OCI-LY1 (cell line): ENCODE results near the gene STK4.

Experiments used
- H2AFZ ChIP-seq: fragments of 200-600 bp; sonication (generic), shearing (Covaris generic); 2 replicates; pipeline ENCODE4 v1.6.0; 2014; ENCODE audit warnings: antibody characterized with exemption, mild to moderate bottlenecking, low read length
- H3F3A ChIP-seq: fragments of 200-600 bp; sonication (generic), shearing (Covaris generic); 2 replicates; pipeline ENCODE4 v1.6.0; 2014; ENCODE audit warnings: mild to moderate bottlenecking, antibody characterized with exemption, low read length, moderate library complexity; ENCODE audit not compliant: insufficient read depth
- H3K27ac ChIP-seq: fragments of 200-600 bp; sonication (generic); 2 replicates; pipeline ENCODE4 v1.5.1; 2014; ENCODE audit warnings: low read length, mixed run types, mild to moderate bottlenecking, low read depth; ENCODE audit not compliant: poor library complexity, severe bottlenecking
- H3K27me3 ChIP-seq: fragments of 200-600 bp; sonication (generic); 2 replicates; pipeline ENCODE4 v1.6.0; 2014; ENCODE audit warnings: antibody characterized with exemption, mild to moderate bottlenecking, low read length, moderate library complexity; ENCODE audit not compliant: insufficient read depth
- H3K36me3 ChIP-seq: fragments of 200-600 bp; sonication (generic); 2 replicates; pipeline ENCODE4 v1.6.1; 2014; ENCODE audit warnings: mild to moderate bottlenecking, antibody characterized with exemption, low read length, moderate library complexity, mixed read lengths; ENCODE audit not compliant: insufficient read depth
- H3K4me1 ChIP-seq: fragments of 200-600 bp; sonication (generic); 2 replicates; pipeline ENCODE4 v1.5.1; 2014; ENCODE audit warnings: mild to moderate bottlenecking, low read length, moderate library complexity; ENCODE audit not compliant: insufficient read depth, severe bottlenecking
- H3K4me2 ChIP-seq: fragments of 200-600 bp; sonication (generic), shearing (Covaris generic); 2 replicates; pipeline ENCODE4 v1.6.1; 2014; ENCODE audit warnings: low read length
- H3K4me3 ChIP-seq: fragments of 200-600 bp; sonication (generic); 2 replicates; pipeline ENCODE4 v1.5.1; 2014; ENCODE audit warnings: low read length, low read depth, mild to moderate bottlenecking, mixed read lengths; ENCODE audit not compliant: poor library complexity, severe bottlenecking
- H3K79me2 ChIP-seq: fragments of 200-600 bp; shearing (Covaris generic); 2 replicates; pipeline ENCODE4 v1.6.1; 2016; ENCODE audit warnings: mixed run types, low read length, mixed read lengths; ENCODE audit not compliant: insufficient read depth
- H3K9ac ChIP-seq: fragments of 200-600 bp; sonication (generic), shearing (Covaris generic); 2 replicates; pipeline ENCODE4 v1.6.1; 2014; ENCODE audit warnings: mild to moderate bottlenecking, low read length, mixed read lengths
- H3K9me2 ChIP-seq: fragments of 200-600 bp; sonication (generic), shearing (Covaris generic); 2 replicates; pipeline ENCODE4 v1.6.1; 2014; ENCODE audit warnings: low read depth, mild to moderate bottlenecking, low read length, mixed read lengths
- H3K9me3 ChIP-seq: fragments of 200-600 bp; shearing (Covaris generic); 2 replicates; pipeline ENCODE4 v1.6.1; 2014; ENCODE audit warnings: low read length, mixed read lengths
- H4K20me1 ChIP-seq: fragments of 200-600 bp; sonication (generic), shearing (Covaris generic); 2 replicates; pipeline ENCODE4 v1.6.0; 2016; ENCODE audit warnings: mild to moderate bottlenecking, low read length; ENCODE audit not compliant: insufficient read depth
- CTCF ChIP-seq: fragments of 200-600 bp; sonication (generic), shearing (Covaris generic); IDR thresholded peaks from 2 replicates; pipeline ENCODE4 v1.5.1; 2017; ENCODE audit warnings: mild to moderate bottlenecking, antibody characterized with exemption, low read length, moderate library complexity, mixed read lengths
- EZH2 ChIP-seq: fragments of 200-600 bp; sonication (generic), shearing (Covaris generic); IDR thresholded peaks from 2 replicates; pipeline ENCODE4 v1.8.0; 2017; ENCODE audit warnings: borderline replicate concordance, mixed run types, mild to moderate bottlenecking, antibody characterized with exemption, low read length, moderate library complexity, mixed read lengths

The STK4 gene

GRCh38 chr20:44959082-44959637 is 7.2 kb upstream of the STK4 start:
- Histone ChIP-seq H3K79me2 (peaks cover 26% of the 10 kb centered on the region), H3K9me2 (no peaks in the 10 kb centered on the region), H3K4me1 (peaks cover 46% of the 10 kb centered on the region), H4K20me1 (no peaks in the 10 kb centered on the region), H3K4me3 (peak overlapping the region; percentile 87), H3K27ac (peak overlapping the region; percentile 56), H3K9ac (peak overlapping the region; percentile 82), H2AFZ (no peak overlapping the region), H3K4me2 (peak overlapping the region; percentile 94), H3K27me3 (no peaks in the 10 kb centered on the region), H3K36me3 (peaks cover 39% of the 10 kb centered on the region), H3K9me3 (no peaks in the 10 kb centered on the region), H3F3A (no peaks in the 10 kb centered on the region)
- TF ChIP-seq EZH2 (no peak), CTCF (no peak)

GRCh38 chr20:44959638-44960102 is 6.6 kb upstream of the STK4 start:
- Histone ChIP-seq H3K27me3 (no peaks in the 10 kb centered on the region), H3K36me3 (peaks cover 34% of the 10 kb centered on the region), H3K9me3 (no peaks in the 10 kb centered on the region), H3K9me2 (no peaks in the 10 kb centered on the region), H3K9ac (peak overlapping the region; percentile 82), H3K4me2 (peak overlapping the region; percentile 94), H2AFZ (no peak overlapping the region), H3K27ac (peak overlapping the region; percentile 56), H3K79me2 (peaks cover 26% of the 10 kb centered on the region), H3K4me3 (peak overlapping the region; percentile 87), H3F3A (no peaks in the 10 kb centered on the region), H3K4me1 (peaks cover 51% of the 10 kb centered on the region), H4K20me1 (no peaks in the 10 kb centered on the region)
- TF ChIP-seq EZH2: no peak
- TF ChIP-seq CTCF: no peak; the same call in 1 of the 2 replicates

- peak within 1 kb of the TSS; percentile 87 for H3K4me3 ChIP-seq
- H3K4me2 ChIP-seq: peak within 1 kb of the TSS; percentile 94
- no peaks in the 10 kb centered on the region for H3K27me3 ChIP-seq
- H3K27ac ChIP-seq: peak within 1 kb of the TSS; percentile 56
- no peaks in the 10 kb centered on the region for H4K20me1 ChIP-seq
- H2AFZ ChIP-seq: no peak within 1 kb of the TSS
- H3K9ac ChIP-seq: peak within 1 kb of the TSS; percentile 82
- peaks cover 26% of the 10 kb centered on the region for H3K79me2 ChIP-seq
- no peaks in the 10 kb centered on the region for H3F3A ChIP-seq
- H3K9me3 ChIP-seq: no peaks in the 10 kb centered on the region
- H3K9me2 ChIP-seq: no peaks in the 10 kb centered on the region
- peaks cover 55% of the 10 kb centered on the region for H3K4me1 ChIP-seq
- peaks cover 28% of the 10 kb centered on the region for H3K36me3 ChIP-seq
- TF ChIP-seq EZH2: no peak
- TF ChIP-seq CTCF: no peak
Measured at GRCh38 chr20:44960103-44960852, 6.0 kb upstream of the STK4 start, which contains the start of gene TOMM34. TSS of gene TOMM34 (minus strand) at chr20:44960397. CDS start at chr20:44960333, 64 bp downstream.
